Embryonic facial prominence (tissue), 1 donor: Measurements from ENCODE around the gene COL9A1.

Source experiments
- DNase-seq: peaks from one replicate; pipeline ENCODE4 v3.0.0-alpha.2; 2016; ENCODE audit errors: extremely low spot score

Gene COL9A1

GRCh38 chr6:70172252-70172651 lies 130.6 kb downstream of the COL9A1 start:
- no peak for DNase-seq

GRCh38 chr6:70171236-70171635 lies 131.6 kb downstream of the COL9A1 start:
- no peak for DNase-seq

GRCh38 chr6:70168681-70169377 lies 134.1 kb downstream of the COL9A1 start:
- DNase-seq: no peak
